GM19240 (cell line): ENCODE data around the gene CLDN7.

Source experiments
- DNase-seq: peaks from one replicate; pipeline ENCODE4 v3.0.0; 2011; ENCODE audit warnings: low spot score; ENCODE audit not compliant: insufficient read length

Gene CLDN7

DNA sequence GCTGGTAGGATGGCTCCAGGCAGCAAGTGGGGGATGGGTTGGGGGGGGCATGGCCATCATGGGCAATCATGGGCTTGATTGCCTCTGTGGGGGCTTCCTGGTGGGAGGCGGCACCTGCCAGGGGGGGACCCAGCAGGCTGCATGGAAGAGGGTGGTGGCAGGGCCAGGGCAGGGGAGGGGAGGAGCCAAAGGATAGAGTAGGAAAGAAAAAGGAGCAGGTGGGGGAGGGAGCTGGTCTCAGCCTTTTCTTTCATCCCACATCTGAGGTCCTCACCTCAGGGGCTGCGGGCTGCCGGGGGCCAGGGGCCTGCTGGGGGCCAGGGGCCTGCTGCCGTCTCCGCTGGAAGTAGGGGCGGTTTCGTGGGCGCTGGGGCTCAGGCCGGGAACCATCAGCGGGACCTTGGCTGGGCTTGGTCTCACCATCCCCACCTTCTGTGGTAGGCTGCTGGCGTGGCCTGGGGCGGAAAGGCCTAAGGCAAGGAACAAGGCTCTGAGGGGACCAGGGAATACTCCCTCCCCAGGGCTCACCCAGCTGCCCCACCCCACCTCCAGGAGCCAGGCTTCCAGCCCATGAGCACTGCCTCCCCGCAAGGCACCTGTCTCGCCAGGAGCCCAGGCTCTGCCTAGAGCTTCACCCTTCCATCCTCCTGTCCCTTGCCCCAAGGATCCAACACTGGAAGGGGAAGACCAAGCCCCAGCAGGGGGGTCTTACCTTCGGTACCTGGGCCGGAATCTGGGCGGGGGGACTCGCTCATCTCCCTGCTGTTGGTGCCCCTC is 27.2 kb upstream of the CLDN7 start:
- no peak for DNase-seq

DNA sequence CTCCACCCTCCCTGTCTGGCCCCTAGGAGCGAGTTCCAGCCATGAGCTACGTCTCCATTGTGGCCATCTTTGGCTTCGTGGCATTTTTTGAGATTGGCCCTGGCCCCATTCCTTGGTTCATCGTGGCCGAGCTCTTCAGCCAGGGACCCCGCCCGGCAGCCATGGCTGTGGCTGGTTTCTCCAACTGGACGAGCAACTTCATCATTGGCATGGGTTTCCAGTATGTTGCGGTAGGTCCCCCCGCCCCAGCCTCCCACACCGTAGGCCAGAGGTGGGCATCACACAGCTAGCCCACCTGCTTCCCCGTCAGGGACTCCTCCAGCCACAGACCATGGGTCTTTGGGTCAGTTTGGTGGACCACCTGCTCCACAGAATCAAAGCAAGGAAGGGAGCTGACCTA is 23.4 kb upstream of the CLDN7 start:
- DNase-seq: no peak

DNA sequence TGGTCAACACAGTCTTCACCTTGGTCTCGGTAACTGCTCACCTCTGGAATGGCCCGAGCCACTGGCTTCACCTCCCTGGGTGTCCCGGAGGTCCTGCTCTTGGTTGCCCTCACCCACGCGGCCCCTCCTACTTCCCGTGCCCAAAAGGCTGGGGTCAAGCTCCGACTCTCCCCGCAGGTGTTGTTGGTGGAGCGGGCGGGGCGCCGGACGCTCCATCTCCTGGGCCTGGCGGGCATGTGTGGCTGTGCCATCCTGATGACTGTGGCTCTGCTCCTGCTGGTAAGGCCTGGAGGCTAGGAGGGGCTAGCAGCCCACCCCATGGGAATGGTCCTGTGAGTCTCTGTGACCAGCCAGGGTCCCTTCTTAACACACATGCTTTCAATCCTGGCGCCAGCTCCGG is 22.6 kb upstream of the CLDN7 start:
- DNase-seq: no peak

DNA sequence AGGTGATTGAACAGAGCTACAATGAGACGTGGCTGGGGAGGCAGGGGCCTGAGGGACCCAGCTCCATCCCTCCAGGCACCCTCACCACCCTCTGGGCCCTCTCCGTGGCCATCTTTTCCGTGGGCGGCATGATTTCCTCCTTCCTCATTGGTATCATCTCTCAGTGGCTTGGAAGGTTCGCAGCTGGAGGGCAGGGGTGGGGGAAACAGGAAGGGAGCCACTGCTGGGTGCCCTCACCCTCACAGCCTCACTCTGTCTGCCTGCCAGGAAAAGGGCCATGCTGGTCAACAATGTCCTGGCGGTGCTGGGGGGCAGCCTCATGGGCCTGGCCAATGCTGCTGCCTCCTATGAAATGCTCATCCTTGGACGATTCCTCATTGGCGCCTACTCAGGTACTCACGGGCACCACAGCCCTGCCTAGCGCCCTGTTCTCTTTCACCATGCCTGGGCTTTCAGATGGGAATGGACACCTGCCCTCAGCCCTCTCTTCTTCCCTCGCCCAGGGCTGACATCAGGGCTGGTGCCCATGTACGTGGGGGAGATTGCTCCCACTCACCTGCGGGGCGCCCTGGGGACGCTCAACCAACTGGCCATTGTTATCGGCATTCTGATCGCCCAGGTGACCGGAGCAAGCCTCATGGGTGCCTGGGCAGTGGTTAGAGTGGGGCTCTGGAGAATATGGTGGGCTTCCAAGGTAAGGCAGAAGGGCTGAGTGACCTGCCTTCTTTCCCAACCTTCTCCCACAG is 21.4 kb upstream of the CLDN7 start:
- DNase-seq: no peak

DNA sequence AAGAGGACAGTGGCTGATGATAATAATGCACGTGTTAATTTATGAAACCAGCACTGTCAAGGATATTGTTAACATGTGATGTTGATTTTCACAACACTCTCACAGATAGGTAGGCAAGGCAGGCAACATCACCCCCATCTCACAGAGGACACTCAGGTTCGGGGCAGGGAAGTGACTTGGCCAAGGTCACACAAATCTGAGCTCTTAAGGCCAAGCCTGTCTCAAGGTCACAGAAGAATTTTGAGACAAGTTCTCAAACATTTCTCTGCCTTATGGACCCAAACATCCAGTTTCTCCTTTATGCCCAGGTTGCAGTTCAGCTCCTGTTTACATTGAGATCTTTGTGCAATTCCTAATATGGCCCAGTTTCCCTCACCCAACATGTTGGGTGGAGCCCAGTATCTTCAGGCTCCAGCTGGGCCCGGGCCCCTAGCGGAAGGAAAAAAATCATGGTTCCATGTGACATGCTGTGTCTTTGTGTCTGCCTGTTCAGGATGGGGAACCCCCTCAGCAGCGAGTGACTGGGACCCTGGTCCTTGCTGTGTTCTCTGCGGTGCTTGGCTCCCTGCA is 20.6 kb upstream of the CLDN7 start:
- no peak for DNase-seq

DNA sequence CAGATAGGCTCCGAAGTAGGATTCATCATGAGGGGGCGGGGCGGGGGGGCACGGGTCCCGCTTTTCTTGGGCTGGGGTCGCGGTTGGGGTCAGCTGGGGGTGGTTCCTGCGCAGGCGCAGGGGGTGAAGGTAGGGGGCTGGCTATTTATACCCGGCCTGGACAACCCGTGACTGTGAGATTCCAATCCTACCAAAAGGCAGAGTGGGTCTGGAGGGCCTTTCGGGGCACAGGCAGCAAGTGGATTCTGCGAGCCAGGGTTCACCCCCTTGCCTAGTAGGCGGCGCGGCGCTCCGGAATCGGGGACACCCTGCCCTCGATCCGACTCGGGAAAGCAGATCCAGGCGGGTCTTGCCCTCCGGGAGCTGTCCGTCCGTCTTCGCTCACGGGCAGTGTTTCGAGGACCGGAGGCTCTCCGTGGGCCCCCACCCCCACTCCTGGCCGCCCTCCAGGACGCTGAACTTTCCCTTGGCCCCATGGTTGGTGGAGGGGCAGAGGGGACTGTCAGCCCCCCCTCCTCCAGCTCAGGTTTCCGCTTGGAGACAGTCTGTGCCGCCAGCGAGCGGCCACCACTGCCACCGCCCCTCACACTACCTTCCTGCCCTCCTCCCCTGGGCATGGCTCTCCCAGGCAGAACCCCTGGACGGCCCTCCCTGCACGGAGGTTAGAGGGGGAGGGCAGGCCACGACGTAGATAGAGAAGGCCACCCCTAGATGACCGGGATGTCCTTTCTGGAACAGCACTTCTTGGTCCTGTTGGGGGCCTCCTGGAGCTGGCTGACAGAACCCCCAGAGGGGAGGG is 19.9 kb upstream of the CLDN7 start:
- DNase-seq: no peak

DNA sequence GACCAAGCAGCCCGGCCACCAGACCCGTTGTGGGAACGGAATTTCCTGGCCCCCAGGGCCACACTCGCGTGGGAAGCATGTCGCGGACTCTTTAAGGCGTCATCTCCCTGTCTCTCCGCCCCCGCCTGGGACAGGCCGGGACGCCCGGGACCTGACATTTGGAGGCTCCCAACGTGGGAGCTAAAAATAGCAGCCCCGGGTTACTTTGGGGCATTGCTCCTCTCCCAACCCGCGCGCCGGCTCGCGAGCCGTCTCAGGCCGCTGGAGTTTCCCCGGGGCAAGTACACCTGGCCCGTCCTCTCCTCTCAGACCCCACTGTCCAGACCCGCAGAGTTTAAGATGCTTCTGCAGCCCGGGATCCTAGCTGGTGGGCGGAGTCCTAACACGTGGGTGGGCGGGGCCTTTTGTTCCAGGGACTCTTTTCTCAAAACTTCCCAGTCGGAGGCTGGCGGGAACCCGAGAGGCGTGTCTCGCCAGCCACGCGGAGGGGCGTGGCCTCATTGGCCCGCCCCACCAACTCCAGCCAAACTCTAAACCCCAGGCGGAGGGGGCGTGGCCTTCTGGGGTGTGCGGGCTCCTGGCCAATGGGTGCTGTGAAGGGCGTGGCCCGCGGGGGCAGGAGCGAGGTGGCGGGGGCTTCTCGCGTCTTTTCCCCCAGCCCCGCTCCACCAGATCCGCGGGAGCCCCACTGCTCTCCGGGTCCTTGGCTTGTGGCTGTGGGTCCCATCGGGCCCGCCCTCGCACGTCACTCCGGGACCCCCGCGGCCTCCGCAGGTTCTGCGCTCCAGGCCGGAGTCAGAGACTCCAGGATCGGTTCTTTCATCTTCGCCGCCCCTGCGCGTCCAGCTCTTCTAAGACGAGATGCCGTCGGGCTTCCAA is 19.0 kb upstream of the CLDN7 start, which contains the start of gene SLC2A4:
SLC2A4 (plus strand) TSS at position 645 of the 879 bp plus-strand sequence; CDS start at position 862, 217 bp downstream.
- DNase-seq: peak; percentile 97

DNA sequence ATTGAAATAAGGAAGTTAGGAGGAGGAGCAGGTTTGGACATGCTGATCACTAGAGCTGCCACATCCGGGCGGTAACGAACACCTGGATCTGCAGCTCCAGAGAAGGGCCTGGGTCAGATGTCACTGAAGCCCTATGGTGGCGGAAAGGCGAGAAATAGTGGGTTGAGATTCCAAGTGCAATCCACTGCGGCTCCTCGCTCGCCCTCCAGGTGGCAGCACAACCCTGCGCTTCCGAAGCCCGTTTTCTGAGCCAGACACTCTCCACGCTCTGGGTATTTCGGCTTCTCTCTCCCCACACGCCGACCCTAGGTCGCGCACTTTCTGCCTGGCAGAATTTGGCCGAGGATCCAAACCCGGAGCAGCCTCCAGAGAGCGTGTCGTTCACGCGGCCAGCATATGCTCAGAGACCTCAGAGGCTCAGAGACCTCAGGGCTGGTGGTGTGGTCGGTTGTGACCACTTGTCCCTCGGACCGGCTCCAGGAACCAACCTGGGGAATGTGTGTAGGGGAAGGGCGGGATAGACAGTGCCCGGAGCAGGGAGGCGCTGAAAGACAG is 18.3 kb upstream of the CLDN7 start:
- DNase-seq: peak; percentile 90

DNA sequence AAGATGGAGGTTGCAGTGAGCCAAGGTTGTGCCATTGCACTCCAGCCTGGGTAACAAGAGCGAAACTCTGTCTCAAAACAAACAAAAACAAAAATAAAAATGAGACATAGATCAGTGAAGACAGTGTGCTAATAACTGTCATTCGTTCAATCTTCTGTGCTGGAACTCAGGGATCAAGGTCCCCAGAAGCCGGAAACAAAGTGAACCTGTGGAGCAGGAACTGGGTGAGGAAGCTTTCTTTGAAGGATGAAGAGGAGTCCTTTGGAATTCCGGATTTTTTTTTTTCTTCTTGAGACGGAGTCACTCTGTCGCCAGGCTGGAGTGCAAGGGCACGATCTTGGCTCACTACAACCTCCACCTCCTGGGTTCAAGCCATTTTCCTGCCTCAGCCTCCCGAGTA is 17.2 kb upstream of the CLDN7 start:
- no peak for DNase-seq

DNA sequence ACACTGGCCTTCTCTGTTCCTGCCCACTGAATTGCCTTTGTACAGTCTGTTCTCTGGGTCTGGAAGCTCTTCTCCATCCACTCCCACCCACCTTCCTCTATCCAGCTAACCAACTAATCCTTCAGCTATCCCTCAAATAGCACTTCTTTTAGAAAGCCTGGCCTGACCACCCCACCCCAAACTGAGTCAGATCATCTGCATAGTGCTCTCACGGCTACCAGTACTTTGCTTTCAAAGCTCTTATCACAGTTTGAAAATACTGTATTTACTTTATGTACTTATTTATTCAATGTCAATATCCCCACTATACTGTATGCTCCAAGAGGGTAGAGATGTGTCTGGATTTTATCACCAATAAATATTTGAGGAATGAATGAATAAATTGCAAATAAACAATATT is 4.5 kb upstream of the CLDN7 start:
- DNase-seq: no peak

DNA sequence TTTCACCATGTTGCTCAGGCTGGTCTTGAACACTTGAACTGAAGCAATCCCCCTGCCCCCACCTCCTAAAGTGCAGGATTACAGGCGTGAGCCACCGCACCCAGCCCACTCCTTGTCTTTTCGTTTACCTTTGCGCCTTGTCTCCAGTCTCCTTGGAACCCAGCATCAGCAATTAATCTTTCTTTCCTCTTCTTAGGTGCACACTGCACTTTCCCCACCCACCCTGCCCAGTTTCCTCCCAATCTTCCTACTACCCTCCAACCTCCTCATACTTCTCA is 1.5 kb upstream of the CLDN7 start:
- DNase-seq: no peak

DNA sequence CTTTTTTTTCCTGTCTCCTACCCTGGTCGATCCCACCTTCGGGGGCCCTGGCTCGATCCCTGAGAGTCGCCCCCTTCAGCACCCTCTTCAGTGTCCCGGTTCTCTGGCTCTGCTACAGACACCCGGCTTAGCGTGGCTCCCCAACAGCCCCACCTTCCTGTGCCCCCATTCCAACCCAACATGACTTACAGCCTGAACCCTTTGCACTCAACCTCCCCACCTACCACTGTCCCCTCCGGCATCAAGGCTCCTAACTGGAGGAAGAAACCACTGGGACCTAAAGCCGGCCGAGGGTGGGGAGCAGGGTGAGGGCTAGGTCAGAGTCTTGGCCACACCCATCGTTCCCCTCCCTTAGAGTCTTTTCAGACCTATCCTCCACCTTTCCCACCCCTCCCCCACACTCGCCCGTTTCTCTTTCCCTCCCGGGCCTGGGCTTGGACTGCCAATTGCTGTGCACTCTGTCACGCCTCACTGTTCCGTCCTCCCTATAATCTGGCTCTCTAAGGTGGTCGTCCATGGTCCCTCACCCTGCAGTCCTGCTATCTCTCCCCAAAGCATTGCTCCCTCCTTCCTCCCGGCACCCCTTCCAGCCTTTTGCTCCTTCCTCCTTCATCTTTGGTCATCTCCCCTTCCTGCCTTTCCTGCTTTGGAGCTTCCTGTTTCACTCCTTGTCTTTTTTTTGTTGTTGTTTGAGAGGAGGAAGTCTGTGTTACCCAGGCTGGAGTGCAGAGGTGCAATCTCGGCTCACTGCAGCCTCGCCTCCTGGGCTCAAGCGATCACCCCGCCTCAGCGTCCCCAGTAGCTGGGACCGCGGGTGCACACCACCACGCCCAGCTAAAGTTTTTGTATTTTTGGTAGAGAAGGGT is 890 bp upstream of the CLDN7 start:
- DNase-seq: no peak

DNA sequence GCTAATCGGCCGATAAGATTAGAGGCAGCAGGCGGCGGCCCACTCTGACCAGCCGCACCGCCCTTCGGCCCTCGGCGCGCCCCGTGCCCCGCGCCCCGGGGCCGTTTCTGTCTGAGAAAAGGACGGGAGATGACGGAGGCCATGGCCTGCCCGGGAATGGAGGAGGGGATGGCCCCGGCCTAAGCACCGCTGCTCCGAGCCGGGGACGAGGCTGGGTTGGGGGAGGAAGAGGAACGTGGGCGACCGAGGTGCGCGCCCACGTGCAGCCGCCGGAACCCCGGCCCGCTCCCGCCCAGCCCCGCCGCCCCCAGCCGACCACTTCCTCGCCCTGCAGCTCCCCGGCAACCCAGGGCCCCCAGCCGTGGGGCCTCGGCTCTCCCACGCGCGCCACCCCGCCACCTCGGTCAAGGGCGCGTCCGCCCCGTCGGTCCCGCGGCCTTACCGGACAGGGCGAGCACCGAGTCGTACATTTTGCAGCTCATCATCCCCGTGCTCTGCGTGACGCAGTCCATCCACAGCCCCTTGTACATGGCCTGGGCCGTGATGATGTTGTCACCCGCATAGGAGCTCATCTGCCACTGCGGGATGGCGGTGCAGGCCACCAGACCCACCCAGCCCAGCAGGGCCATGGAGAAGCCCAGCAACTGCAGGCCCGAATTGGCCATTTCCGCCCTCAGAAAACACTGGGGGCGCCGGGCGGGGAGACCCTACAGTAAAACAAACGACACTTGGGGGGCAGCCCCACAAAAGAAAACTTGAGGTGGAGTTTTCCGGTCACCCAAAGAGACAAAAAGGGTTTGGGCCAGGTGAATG is 693 bp downstream of the CLDN7 start:
- DNase-seq: no peak

DNA sequence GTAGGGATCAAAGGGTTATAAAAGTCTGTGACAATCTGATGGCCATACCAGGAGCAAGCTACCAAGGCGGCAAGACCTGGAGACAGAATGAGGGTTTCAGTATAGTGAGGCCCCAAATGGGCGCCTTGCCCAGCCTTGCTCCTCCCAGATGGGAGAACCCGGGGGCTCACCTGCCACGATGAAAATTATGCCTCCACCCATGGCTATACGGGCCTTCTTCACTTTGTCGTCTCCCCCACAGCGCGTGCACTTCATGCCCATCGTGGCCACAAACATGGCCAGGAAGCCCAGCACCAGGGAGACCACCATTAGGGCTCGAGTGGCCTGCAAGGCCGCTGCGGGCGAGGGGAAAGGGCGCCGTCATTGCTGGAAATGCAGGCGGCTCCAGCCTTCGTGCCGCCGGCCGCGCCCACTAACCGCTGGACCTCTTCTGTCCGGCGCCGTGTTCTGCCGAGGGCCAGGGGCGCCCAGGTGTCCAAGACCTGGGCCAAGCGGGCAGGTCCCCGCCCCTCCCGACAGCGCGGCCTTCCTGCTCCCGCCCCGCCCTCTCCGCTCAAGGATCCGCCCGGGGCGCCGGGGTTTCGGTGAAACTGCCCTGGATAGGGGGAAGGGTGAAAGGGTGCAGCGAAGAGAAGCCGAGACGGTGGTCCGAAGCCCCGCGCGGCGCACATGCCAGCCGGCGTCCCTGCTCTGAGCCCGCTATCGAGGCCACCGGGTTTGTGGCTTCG is 1.5 kb downstream of the CLDN7 start:
- no peak for DNase-seq

DNA sequence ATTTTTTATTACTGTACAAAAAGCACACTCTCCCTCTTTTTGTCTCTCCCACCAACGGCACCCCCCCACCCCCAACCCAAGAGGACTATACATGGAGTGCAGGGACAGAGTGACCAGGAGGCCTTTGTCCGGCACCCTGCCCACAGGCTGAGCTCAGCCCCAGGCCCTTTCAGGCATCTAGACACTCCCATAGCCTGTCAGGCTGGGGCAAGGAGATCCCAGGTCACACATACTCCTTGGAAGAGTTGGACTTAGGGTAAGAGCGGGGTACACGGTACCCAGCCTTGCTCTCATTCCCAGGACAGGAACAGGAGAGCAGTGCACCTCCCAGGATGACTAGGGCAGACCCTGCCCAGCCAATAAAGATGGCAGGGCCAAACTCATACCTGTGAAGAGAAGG is 2.1 kb downstream of the CLDN7 start:
- no peak for DNase-seq

DNA sequence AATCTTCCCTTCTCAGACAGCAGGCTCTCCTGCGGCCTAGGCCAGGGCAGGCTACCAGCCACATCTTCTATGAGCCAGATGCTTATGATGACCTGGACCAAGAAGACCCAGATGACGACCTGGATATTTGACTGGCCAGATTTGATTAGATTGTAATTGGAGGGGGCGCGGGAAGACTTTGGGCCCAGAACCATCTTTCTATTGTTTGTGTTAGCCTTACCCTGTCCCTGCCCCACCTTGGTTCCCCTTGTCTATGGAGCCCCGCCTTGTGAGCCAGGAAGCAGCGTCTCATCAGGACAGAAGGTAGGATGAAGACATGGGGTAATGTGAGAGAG is 2.8 kb downstream of the CLDN7 start:
- no peak for DNase-seq

DNA sequence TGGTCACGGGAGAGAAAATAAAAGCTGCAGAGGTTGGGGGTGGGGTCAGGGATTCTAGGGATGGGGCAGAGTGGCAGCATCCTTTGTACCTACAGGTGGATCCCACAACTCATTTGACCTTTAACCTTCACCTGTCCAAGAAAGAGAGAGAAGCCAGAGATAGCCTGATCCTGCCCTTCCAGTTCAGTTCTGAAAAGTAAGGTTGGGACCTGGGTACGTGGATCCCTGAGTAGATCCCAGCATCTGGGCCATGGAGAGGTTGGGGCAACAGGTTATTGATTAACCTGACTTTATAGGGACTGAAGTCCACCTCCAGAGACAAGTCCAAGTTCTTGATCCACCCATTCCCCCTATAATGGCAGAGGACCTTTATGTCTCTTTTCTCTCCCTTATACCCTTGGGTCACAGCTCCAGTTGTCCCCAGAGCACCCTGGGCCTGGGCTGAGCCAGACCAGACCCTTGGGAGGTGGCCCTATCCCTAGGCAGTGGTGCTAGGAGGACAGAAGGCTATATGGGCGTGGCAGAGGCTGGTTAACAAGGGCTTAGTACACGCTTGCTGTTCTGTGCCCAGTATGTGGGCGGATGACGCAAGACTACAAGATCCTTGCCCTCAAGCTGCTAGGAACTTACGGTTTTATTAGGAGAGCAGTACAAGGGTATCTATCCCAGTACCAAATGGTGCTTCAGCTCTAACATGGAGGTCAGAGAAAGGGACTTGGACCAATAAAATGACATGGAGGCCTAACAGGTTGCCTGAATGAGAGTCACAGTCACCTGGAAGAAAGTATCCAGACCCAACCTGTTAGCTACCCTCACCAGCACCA is 3.3 kb downstream of the CLDN7 start:
- DNase-seq: no peak
